C4-2B (cell line): ENCODE measurements around the gene LMF1.

Source experiments
- H3K27ac ChIP-seq: fragments of 450-650 bp; 2 replicates; pipeline ENCODE4 v1.5.1; 2017
- CTCF ChIP-seq: fragments of 450-650 bp; conservative IDR thresholded peaks from 2 replicates; pipeline ENCODE4 v1.5.1; 2017; ENCODE audit warnings: mild to moderate bottlenecking
- ZFX ChIP-seq: fragments of 450-650 bp; IDR thresholded peaks from 2 replicates; pipeline ENCODE4 v1.6.1; 2017

LMF1 gene

GRCh38 chr16:913817-914439, 56.9 kb downstream of the LMF1 start:
- H3K27ac ChIP-seq: no peak overlapping the region

GRCh38 chr16:912684-913613, 57.8 kb downstream of the LMF1 start:
- H3K27ac ChIP-seq: no peak overlapping the region
- TF ChIP-seq CTCF (no peak), ZFX (no peak)

More at GRCh38 chr16:913817-914439, 56.9 kb downstream of the LMF1 start:
- no peak for TF ChIP-seq CTCF
- TF ChIP-seq ZFX: no peak

GRCh38 chr16:912322-912683, 58.5 kb downstream of the LMF1 start:
- TF ChIP-seq ZFX (no peak), CTCF (no peak)
- no peak overlapping the region for H3K27ac ChIP-seq

GRCh38 chr16:911604-912321, 59.0 kb downstream of the LMF1 start:
- H3K27ac ChIP-seq: no peak overlapping the region

GRCh38 chr16:911101-911500, 59.7 kb downstream of the LMF1 start:
- TF ChIP-seq CTCF: no peak
- no peak for TF ChIP-seq ZFX
- H3K27ac ChIP-seq: no peak overlapping the region

More at GRCh38 chr16:911604-912321, 59.0 kb downstream of the LMF1 start:
- TF ChIP-seq CTCF (no peak), ZFX (no peak)

GRCh38 chr16:910181-910580, 60.6 kb downstream of the LMF1 start:
- no peak for TF ChIP-seq CTCF
- no peak for TF ChIP-seq ZFX
- H3K27ac ChIP-seq: no peak overlapping the region
